HG02884 (cell line): Measurements from ENCODE around the gene C10orf120.

Experiments used
- ATAC-seq: cut with Tn5 transposase; IDR thresholded peaks from one replicate; pipeline ENCODE4 v1.9.1; 2021; ENCODE audit warnings: mild to moderate bottlenecking, moderate library complexity; ENCODE audit not compliant: unreplicated experiment

C10orf120 gene

GRCh38 chr10:122662231-122662630 lies 37.4 kb downstream of the C10orf120 start:
- ATAC-seq, result no peak

DNA sequence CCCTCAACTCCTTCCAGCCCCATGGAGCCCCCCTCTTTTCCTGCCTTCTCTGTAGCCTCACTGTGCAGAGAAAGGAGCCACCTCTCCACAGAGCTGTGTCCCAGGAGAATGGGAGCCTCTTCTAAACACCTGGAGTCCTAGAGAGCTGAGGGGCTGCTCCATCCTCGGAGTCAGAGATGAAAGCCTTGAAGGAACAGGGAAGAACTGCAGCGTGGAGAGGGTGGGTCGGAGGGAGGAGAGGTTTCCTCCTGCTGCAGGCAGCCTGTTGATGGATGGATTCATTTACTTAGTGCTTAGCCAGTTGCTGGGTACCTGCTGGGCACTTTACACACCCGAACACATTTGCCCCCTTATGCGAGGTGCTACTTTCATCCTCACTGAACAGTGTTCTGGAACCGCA lies 39.0 kb downstream of the C10orf120 start:
- ATAC-seq, result no peak

DNA sequence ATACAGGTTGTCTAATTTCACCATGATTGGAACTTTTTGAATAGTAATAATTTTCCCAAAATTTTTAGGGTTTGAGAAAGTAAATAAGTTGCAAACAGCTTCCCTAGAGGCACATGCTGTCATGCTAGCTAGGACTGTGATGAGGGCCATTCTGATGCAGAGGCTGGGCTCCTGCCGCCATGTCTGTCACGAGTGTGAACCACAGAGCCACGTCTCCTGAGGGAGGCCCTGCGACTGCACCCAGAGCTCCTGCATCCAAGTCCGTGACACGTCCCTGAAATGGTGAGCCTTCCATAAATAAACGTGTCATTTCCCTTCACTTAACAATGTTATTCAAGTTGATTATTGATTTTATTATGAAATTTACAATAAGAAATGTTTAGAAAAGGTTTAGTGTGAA lies 40.0 kb downstream of the C10orf120 start:
- no peak for ATAC-seq

- ATAC-seq, result no peak
These were observed 40.5 kb downstream of the C10orf120 start for GRCh38 chr10:122659126-122659525.

GRCh38 chr10:122658356-122659049 lies 41.1 kb downstream of the C10orf120 start:
- ATAC-seq, result no peak

- no peak for ATAC-seq
These were observed 41.9 kb downstream of the C10orf120 start for GRCh38 chr10:122657729-122658128.

- no peak for ATAC-seq
These were observed 42.4 kb downstream of the C10orf120 start for GRCh38 chr10:122657255-122657654.

GRCh38 chr10:122656741-122657140 lies 42.9 kb downstream of the C10orf120 start:
- ATAC-seq, result no peak

DNA sequence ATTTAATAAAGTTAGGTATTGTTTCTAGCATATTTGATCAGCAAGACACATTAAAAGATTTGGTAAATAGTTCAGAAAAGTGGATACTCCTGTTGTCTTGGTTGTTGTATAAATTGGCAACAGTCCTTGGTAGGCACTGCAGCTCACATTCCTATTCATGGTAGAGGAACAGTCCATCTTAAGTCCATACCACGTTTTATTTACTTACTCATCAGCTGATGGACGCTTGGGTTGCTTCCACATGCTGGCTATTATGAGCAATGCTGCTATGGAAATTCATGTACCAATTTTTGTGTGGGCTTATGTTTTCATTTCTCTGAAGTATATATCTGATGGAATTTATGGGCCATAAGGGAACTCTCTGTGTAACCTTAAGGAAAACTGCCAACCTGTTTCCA lies 43.3 kb downstream of the C10orf120 start:
- no peak for ATAC-seq

DNA sequence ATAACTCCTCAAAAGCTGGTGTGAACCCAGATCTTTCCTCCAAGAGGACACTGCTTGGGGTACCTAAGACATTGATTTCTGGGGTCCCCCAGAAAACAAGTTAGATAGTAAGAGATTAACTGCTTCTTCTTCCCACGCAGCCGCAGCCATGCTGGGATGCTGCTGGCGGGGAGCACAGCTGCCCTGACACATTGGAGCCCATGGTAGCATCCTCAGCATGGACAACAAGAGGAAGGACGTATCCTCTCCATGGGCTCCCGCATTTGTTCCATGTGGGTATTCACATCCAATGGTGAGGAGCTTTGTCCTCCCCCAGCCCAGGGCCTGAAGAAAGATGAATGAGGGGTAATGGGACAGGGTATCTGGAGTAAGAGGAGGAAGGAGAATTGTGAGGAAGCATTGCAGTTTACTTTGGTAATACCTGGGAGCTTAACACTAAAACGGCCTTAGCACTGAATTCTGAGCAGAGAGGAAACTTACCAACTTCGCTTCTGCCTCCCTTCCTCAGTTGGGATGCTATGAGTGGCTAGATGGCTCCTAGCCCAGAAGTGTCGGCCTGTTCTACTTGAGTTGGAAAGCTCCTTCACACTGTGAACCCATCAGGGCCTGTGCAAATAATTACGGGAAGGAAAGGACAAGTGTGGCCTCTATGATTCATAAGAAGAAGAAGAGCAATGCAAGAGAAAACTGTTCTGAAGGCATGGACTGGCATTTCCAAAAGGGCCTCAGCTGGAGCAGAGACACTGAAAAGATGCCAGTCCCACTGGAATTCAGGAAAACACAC lies 43.9 kb downstream of the C10orf120 start:
- no peak for ATAC-seq

DNA sequence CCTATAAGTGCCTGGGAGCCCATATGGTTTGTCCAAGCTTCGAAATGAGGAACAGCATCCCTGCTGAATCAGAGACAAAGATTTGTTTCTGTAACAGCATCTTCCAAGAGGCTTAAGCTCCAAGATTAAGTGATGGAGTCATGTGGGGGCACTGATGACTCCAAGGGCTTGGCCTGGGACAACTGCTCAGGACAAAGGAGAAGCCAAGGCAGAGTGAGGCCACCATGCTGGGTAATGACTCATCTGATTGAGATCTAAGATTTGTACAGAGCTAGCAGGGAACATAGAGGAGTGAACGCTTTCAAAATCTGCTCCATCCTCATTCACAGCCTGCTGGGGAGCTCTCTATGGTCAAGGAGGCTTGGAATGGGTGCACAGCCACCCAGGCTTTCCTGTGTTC lies 49.3 kb downstream of the C10orf120 start:
- no peak for ATAC-seq

DNA sequence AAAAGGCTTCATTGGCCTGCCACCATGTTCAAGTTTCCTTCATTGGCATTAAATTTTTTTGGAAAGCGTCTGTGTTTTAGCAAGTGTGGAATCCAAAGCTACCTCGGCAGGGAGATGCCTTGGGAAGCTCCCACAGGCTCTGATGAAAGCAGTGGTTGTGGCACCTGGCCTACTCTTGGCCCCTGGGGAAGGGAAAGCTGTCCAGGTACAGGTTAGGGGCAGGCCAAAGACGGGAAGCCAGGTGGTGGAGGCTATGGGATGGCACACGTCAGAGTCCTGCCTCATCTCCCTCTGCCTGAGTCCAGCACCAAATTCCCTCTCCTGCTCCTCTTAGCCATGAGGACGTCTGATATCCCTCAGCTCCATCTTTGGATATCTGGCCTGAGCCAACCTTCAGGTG lies 49.7 kb downstream of the C10orf120 start:
- no peak for ATAC-seq

DNA sequence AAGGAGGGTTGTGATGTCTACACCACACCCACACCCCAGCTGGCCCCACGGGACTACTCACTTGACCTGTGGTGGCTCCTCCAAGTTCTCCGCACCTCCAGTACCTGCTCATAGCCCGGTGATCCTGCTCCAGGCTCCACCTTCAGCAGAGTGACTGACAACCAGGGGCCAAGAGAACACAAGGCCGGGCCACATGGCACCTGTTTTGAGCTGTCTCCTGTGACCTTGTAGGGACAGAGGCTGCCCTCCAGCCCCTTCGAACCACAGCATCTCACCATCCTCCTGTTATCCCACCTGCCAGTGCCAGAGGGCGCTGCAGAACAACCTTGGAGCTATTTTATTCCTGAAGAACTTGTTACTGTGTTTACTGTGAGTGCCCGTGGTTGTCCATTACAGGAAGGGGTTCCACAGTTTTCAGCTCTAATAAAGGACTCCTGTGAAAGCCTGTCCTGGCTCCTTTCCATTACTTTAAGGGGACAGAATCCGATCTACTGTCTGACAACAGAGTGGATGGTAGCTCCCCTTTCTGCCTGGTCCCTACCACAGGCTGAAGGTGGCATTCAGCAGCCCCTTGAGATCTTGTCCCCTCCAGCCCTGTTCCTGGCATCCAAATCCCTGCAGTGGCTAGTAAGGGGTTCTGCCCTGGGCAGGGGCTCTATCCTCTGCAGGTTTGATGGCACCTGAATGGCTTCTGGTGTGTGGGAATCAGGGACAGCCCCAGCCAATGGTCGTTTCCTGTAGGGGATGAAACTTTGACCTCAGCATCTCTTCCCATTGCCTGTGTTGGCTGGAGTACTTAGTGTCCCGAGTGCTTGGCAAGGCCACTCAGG lies 50.8 kb downstream of the C10orf120 start:
- no peak for ATAC-seq
